T-helper 2 cell treated with Interferon-gamma antibody and Interleukin-4, amounts not matched to agents 5 μg/mL and 100 μg/mL, for 36 hours (primary cell): ENCODE measurements around the gene AXL.
"Not testable (repeated sequence)": the region's sequence is repeated elsewhere in the genome, so short reads cannot be mapped to it uniquely, and the experiment has no call there.

Experiments used
- DNase-seq: peaks from one replicate; pipeline ENCODE4 v3.0.0; 2021; ENCODE audit warnings: low spot score
- H3K27ac Mint-ChIP-seq: one replicate; pipeline ENCODE4 v1.8.0; 2021; ENCODE audit warnings: mild to moderate bottlenecking, mixed read lengths
- H3K27me3 Mint-ChIP-seq: one replicate; pipeline ENCODE4 v1.8.0; 2021; ENCODE audit warnings: low read depth, mixed read lengths
- H3K36me3 Mint-ChIP-seq: one replicate; pipeline ENCODE4 v1.8.0; 2021; ENCODE audit warnings: low read depth, mixed read lengths
- H3K4me1 Mint-ChIP-seq: one replicate; pipeline ENCODE4 v1.8.0; 2021; ENCODE audit warnings: low read depth, mixed read lengths
- H3K4me3 Mint-ChIP-seq: one replicate; pipeline ENCODE4 v1.8.0; 2022; ENCODE audit warnings: mild to moderate bottlenecking, moderate library complexity, mixed read lengths
- H3K9me3 Mint-ChIP-seq: one replicate; pipeline ENCODE4 v1.8.0; 2021; ENCODE audit warnings: mixed read lengths

AXL gene

DNA sequence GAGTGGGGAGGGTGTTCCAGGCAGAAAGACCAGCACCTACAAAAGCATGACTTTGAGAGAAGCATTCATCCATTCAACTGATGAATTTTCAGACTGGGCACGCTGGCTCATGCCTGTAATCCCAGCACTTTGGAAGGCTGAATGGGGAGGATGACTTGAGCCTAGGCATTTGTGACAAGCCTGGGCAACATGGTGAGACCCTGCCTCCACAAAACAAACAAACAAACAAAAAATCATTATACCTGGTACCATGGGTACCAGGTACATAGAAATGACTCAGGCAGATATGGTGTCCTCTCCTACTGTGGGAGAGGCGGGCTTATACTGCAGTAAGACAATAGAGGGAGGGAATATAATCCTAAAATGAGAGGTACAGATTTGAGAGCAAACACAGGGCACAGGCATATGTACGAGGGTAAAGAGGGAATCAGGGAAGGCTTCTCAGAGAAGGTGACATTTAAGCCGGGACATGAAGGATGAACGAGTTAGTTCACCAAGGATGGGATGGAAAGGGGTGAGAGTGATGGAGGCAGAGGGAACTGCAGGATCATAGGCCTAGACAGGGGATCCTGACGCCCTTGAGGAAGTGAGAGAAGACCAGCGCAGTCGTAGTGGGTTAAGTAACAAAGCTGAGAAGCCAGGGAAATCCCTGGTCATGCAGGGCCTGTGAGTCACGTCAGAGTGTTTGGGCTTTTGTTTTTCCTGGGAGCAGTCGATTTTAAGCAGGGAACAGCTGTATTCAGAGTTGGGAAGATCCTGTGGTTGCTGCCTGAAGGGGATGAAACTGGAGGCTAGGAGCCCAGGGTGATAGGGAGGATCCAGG lies 23.1 kb upstream of the AXL start:
- no peak for DNase-seq
- Mint-ChIP-seq H3K27ac (no peak overlapping the region), H3K4me1 (peaks cover 16% of the 10 kb centered on the region), H3K36me3 (no peaks in the 10 kb centered on the region), H3K27me3 (peaks cover 40% of the 10 kb centered on the region), H3K4me3 (no peak overlapping the region), H3K9me3 (no peaks in the 10 kb centered on the region)

DNA sequence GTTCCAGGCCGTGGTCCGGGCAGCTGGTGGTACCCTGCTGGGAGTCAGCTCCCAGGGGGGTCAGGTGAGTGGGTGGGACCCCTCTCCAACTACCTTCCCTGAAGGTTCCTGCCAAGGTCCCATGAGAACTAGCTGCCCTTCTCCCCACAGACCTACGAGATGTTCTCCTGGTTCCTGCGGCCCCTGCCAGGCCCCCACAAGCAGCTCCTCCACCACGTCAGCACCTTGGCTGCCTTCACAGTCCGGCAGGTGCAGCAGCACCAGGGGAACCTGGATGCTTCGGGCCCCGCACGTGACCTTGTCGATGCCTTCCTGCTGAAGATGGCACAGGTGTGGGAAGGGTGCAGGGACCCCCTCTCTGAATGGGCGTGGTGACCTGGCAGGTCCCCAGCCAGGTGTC lies 20.5 kb upstream of the AXL start:
- Mint-ChIP-seq H3K4me1 (peaks cover 13% of the 10 kb centered on the region), H3K27me3 (peaks cover 20% of the 10 kb centered on the region), H3K9me3 (no peaks in the 10 kb centered on the region), H3K36me3 (no peaks in the 10 kb centered on the region), H3K27ac (no peak overlapping the region), H3K4me3 (no peak overlapping the region)
- no peak for DNase-seq

DNA sequence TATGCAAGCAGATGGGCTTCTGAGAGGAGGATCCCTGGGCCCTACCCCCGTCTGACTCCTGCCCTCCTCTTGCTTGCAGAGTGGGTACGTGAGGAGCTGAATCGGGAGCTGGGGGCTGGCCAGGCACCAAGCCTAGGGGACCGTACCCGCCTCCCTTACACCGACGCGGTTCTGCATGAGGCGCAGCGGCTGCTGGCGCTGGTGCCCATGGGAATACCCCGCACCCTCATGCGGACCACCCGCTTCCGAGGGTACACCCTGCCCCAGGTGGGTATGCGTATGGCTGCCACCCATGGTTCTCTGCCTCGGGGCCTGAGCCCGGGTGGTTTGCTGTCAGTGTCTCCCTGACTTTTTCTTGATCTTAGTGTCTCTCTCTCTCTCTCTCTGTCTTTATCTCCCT lies 15.7 kb upstream of the AXL start:
- Mint-ChIP-seq H3K4me3 (no peak overlapping the region), H3K27ac (no peak overlapping the region), H3K9me3 (no peaks in the 10 kb centered on the region), H3K36me3 (no peaks in the 10 kb centered on the region), H3K27me3 (peaks cover 3% of the 10 kb centered on the region), H3K4me1 (peaks cover 15% of the 10 kb centered on the region)
- no peak for DNase-seq

DNA sequence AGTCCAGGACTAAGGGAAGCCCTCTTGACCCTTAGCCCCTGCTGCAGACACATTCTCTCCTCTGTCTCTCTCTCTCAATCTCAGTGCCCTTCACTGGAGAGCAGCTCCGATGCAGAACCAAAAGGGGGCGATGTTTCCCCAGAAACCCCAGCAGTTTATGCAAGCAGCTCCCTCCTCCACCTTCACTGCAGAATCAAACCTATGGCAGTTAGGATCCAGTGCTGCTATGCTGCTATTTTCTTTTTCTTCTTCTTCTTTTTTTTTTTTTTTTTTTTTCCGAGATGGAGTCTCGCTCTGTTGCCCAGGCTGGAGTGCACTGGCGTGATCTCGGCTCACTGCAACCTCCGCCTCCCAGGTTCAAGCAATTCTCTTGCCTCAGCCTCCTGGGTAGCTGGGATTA lies 14.7 kb upstream of the AXL start:
- not testable (repeated sequence) for H3K27ac Mint-ChIP-seq, H3K9me3 Mint-ChIP-seq, H3K36me3 Mint-ChIP-seq, H3K4me3 Mint-ChIP-seq, H3K27me3 Mint-ChIP-seq
- DNase-seq, result peak; percentile 73
- H3K4me1 Mint-ChIP-seq, result peaks cover 15% of the 10 kb centered on the region

DNA sequence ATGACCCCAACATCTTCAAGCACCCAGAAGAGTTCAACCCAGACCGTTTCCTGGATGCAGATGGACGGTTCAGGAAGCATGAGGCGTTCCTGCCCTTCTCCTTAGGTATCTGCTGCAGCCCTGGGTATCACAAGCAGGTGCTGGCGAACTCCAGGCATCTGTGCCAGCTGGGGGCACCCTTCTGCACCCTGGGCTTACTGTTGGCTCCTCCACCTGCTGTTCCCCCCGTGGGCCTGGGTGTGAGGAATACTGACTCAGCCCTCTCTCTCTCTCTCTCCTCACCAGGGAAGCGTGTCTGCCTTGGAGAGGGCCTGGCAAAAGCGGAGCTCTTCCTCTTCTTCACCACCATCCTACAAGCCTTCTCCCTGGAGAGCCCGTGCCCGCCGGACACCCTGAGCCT lies 13.0 kb upstream of the AXL start:
- no peak for DNase-seq
- H3K27ac Mint-ChIP-seq, result no peak overlapping the region

DNA sequence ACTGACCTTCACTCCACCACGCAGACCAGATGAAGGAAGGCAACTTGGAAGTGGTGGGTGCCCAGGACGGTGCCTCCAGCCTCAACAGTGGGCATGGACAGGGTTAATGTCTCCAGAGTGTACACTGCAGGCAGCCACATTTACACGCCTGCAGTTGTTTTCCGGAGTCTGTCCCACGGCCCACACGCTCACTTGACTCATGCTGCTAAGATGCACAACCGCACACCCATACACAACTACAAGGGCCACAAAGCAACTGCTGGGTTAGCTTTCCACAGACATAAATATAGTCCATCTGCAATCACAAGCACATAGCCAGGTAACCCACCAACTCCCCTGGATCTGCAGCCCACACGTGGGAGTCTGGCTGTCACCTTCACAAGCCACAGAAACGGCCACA lies 12.6 kb upstream of the AXL start:
- no peaks in the 10 kb centered on the region for H3K27me3 Mint-ChIP-seq
- H3K4me3 Mint-ChIP-seq, result no peak overlapping the region
- no peak for DNase-seq
- no peaks in the 10 kb centered on the region for H3K36me3 Mint-ChIP-seq
- no peak overlapping the region for H3K27ac Mint-ChIP-seq
- peaks cover 10% of the 10 kb centered on the region for H3K4me1 Mint-ChIP-seq
- H3K9me3 Mint-ChIP-seq, result no peaks in the 10 kb centered on the region

More for the DNA sequence above, 13.0 kb upstream of the AXL start:
- no peaks in the 10 kb centered on the region for H3K9me3 Mint-ChIP-seq
- peaks cover 10% of the 10 kb centered on the region for H3K4me1 Mint-ChIP-seq
- no peaks in the 10 kb centered on the region for H3K27me3 Mint-ChIP-seq
- no peak overlapping the region for H3K4me3 Mint-ChIP-seq
- no peaks in the 10 kb centered on the region for H3K36me3 Mint-ChIP-seq

DNA sequence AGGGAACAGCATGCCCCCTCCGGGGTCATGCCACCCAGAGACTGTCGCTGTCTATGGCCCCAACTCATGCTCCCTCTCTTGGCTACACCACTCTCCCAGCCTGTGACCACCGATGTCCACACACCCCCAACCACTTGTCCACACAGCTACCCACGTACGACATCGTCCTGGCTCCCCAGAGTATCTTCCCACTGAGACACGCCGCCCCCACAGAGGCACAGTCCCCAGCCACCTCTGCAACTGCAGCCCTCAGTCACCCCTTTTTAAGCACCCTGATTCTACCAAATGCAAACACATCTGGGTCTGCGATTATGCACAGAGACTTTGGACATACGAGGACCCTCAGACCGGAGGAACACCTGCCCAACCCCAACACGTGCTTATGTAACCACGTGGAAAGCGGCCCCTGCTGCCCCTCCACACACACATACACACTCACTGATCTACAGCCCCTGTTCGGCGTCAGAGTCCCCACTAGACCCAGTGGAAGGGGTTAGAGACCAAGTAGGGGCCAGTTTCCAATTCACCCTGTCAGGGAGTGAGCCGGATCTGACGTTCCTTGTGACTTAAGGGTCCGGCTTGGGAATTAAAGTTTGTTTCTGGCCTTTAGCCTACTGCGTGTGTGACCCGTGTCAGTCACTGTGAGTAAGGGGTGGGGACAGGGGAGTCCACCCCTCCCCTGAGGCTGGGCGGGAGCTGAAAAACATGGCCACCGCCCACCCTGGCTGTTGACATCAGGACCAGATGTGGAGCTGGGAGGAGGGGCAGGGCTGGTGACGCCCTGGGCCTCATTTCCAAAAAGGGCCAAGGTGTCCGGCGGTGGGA lies 11.9 kb upstream of the AXL start:
- Mint-ChIP-seq H3K27me3 (no peaks in the 10 kb centered on the region), H3K9me3 (no peaks in the 10 kb centered on the region), H3K4me1 (peaks cover 10% of the 10 kb centered on the region), H3K36me3 (no peaks in the 10 kb centered on the region), H3K27ac (no peak overlapping the region), H3K4me3 (no peak overlapping the region)
- DNase-seq, result no peak

DNA sequence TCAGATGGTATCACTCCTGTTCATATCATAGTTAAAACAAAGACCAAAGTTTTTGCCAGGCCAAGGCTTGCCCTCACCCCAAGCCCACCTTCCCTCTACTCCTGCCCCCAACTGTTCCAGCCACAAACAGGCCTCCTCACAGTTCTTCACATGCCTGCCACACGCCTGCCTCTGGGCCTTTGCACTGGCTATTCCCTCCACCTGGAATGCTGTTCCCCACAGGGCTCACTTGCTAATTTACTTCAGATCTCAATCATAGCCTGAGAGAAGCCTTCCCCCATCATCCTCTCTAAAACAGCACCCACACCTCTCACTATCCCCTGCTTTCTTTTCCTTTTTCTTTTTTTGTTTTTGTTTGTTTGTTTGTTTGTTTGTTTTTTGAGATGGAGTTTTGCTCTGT lies 4.9 kb upstream of the AXL start:
- Mint-ChIP-seq H3K4me3 (no peak overlapping the region), H3K27ac (peak overlapping the region; percentile 2), H3K27me3 (peaks cover 24% of the 10 kb centered on the region), H3K9me3 (no peaks in the 10 kb centered on the region), H3K4me1 (no peaks in the 10 kb centered on the region), H3K36me3 (no peaks in the 10 kb centered on the region)
- no peak for DNase-seq

DNA sequence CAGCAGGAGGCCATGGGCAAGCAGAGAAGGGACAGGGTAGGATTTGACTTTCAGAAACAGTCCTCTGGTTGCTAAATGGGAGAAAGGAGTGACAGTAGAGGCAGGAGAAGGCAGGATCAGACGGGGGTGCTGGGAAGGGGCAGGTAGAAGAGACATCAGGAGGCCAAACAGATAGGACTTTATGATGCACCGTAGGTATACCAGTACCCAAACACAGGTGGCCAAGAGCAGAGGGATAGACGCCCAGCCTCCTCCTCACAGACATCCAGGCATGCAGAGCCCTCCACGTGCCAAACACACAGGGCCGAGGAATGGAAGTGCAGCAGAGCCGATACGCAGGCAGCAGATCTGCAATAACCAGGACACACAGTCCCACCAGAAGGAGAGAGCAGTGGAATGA lies 1.3 kb upstream of the AXL start:
- H3K36me3 Mint-ChIP-seq, result no peaks in the 10 kb centered on the region
- H3K27ac Mint-ChIP-seq, result no peak overlapping the region
- DNase-seq, result no peak
- H3K4me1 Mint-ChIP-seq, result peaks cover 2% of the 10 kb centered on the region
- H3K9me3 Mint-ChIP-seq, result no peaks in the 10 kb centered on the region
- peaks cover 44% of the 10 kb centered on the region for H3K27me3 Mint-ChIP-seq
- H3K4me3 Mint-ChIP-seq, result no peak overlapping the region

DNA sequence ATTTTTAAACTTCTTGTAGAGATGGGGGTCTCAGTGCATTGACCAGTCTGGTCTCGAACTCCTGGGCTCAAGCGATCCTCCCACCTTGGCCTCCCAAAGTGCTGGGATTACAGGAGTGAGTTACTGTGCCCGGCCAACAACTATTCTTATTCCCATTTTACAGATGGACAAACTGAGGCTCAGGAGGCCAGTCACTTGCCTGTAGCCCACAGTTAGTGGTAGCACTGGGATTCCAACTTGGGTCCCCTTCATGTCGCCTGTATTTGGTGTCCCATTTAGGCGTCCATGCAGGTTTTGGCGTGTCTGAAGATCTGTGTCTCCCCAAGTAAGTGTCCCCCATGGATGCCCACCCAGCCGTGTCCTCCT lies 791 bp upstream of the AXL start:
- H3K4me3 Mint-ChIP-seq, result no peak overlapping the region
- peaks cover 44% of the 10 kb centered on the region for H3K27me3 Mint-ChIP-seq
- H3K27ac Mint-ChIP-seq, result no peak overlapping the region
- no peak for DNase-seq
- no peaks in the 10 kb centered on the region for H3K36me3 Mint-ChIP-seq
- H3K4me1 Mint-ChIP-seq, result peaks cover 2% of the 10 kb centered on the region
- no peaks in the 10 kb centered on the region for H3K9me3 Mint-ChIP-seq

DNA sequence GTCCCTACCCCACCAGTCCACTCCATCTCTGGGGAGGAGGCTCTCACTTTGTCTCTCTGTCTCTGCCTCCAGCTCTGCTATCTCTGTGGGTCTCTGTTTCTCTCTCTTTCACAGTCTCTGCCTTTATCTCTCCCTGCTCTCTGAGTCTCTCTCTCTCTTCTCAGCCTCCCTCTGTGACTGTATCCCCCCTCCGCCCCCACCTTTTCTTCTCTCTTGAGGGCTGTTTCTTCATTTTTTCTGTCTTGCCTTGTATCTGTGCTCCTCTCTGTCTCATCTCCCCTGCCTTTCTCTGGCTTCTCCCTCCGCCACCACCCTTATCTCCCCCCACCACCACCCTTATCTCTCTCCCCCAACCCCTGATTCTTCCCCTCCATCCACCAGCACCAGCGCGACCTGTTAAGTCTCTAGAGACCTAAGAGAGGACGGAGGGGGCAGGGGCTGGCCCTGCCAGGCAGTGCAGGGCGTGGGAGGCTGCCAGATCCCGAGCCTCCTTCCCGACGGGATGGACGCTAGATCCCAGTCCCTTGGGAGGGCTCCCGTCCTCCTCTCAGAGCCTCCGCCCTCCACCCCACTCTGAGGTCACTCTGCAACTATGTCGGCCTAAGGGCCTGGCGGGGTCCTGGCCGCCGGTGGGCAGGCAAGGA lies 1.0 kb downstream of the AXL start:
- no peak overlapping the region for H3K4me3 Mint-ChIP-seq
- no peak overlapping the region for H3K27ac Mint-ChIP-seq
- no peaks in the 10 kb centered on the region for H3K9me3 Mint-ChIP-seq
- peaks cover 2% of the 10 kb centered on the region for H3K4me1 Mint-ChIP-seq
- H3K27me3 Mint-ChIP-seq, result peaks cover 49% of the 10 kb centered on the region
- no peak for DNase-seq
- no peaks in the 10 kb centered on the region for H3K36me3 Mint-ChIP-seq

DNA sequence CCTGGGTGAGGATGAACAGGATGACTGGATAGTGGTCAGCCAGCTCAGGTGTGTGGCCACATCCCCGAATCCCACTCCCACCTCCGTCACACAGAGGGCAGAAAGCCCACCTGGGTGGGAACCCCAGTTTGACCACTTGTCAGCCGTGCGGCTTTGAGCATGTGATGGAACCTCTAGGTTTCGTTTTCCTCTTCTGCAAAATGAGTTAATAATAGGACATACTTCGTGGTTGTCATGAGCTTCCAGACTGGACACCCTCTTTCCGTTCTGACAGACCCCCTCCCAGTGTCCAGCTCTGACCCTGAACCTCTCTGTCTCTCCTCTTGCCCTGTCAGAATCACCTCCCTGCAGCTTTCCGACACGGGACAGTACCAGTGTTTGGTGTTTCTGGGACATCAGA lies 1.8 kb downstream of the AXL start:
- Mint-ChIP-seq H3K27me3 (peaks cover 49% of the 10 kb centered on the region), H3K9me3 (no peaks in the 10 kb centered on the region), H3K27ac (no peak overlapping the region), H3K4me1 (peaks cover 6% of the 10 kb centered on the region), H3K4me3 (no peak overlapping the region), H3K36me3 (no peaks in the 10 kb centered on the region)
- no peak for DNase-seq

DNA sequence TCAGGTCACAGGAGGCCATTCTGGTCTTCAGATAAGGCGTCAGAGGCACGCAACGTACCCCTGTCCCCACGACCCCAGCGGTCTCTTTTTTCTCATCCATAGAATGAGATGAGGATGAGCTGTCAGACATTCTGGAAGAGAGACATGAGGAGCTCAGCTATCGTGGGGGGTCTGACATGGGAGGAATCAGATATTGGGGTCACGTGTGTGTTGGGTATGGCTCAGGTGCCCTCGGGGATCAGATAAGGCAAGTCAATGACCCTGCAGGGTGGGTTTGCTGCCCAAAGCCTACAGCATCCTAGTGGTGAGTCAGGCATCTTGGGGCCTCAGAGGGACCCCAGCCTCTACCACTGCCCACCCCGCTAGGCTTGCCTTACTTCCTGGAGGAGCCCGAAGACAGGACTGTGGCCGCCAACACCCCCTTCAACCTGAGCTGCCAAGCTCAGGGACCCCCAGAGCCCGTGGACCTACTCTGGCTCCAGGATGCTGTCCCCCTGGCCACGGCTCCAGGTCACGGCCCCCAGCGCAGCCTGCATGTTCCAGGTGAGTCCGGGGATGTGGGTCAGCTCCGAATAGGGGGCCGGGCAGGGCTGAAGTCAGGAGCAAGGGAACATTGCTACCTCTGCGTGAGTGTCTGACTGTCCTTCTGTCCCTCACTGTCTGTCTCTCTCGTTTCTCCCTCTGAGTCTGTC lies 2.6 kb downstream of the AXL start:
- no peaks in the 10 kb centered on the region for H3K9me3 Mint-ChIP-seq
- H3K27me3 Mint-ChIP-seq, result peaks cover 48% of the 10 kb centered on the region
- no peaks in the 10 kb centered on the region for H3K36me3 Mint-ChIP-seq
- no peak overlapping the region for H3K27ac Mint-ChIP-seq
- DNase-seq, result no peak
- H3K4me1 Mint-ChIP-seq, result peaks cover 9% of the 10 kb centered on the region
- no peak overlapping the region for H3K4me3 Mint-ChIP-seq

DNA sequence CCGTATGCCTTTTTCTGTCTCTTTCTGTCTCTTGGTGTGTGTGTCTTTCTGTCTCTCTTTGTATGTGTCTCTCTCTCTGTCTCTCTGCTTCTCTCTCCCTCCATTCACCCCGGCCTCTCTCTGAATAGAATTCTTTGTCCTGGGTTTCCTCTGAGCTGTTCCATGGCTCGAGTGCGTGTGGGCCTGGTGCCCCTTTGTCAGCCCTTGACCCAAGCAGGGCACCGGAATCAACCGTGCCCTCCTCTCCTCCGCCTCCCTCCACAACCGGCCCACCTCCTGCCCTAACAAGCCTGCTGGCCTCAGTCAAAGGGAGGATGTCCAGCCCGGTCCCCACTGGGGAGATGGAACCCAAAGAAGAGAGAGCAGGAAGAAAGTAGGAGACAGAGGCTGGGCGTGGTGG lies 3.2 kb downstream of the AXL start:
- H3K27me3 Mint-ChIP-seq, result peaks cover 43% of the 10 kb centered on the region
- no peaks in the 10 kb centered on the region for H3K9me3 Mint-ChIP-seq
- no peak overlapping the region for H3K4me3 Mint-ChIP-seq
- no peaks in the 10 kb centered on the region for H3K36me3 Mint-ChIP-seq
- no peak for DNase-seq
- H3K4me1 Mint-ChIP-seq, result peaks cover 13% of the 10 kb centered on the region
- no peak overlapping the region for H3K27ac Mint-ChIP-seq
